H1 (cell line): ENCODE measurements around the gene TCAP. TPM values are rescaled to one million over a fixed set of nuclear protein-coding genes. Genes with fewer than 3 reads are reported as not detected.

ENCODE experiments used
- GTF2F1 ChIP-seq: IDR thresholded peaks from 2 replicates; pipeline ENCODE4 v1.6.1; 2012; ENCODE audit warnings: low read depth, low read length, improper control_type of control experiment, borderline replicate concordance
- JUN ChIP-seq: IDR thresholded peaks from 2 replicates; pipeline ENCODE4 v1.6.1; 2011; ENCODE audit warnings: low read depth, mild to moderate bottlenecking, improper control_type of control experiment, low read length
- JUND ChIP-seq: IDR thresholded peaks from 2 replicates; pipeline ENCODE4 v1.6.1; 2011; ENCODE audit warnings: mild to moderate bottlenecking, improper control_type of control experiment, low read length
- KDM1A ChIP-seq: fragments of 200-600, 300-600 bp; sonication (generic); IDR thresholded peaks from 2 replicates; pipeline ENCODE4 v1.7.1; 2016; ENCODE audit warnings: mild to moderate bottlenecking, low read length, borderline replicate concordance
- RAD21 ChIP-seq, 2 experiments: IDR thresholded peaks in 1 of 2; conservative IDR thresholded peaks in 1 of 2; 2 replicates each; pipeline ENCODE4 v1.6.1; 2011; ENCODE audit warnings: low read depth in 2 of 2, low read length in 2 of 2, improper control_type of control experiment in 1 of 2, inconsistent platforms in 1 of 2, mild to moderate bottlenecking in 1 of 2, moderate library complexity in 1 of 2
- SP2 ChIP-seq: IDR thresholded peaks from 2 replicates; pipeline ENCODE4 v1.6.1; 2012; ENCODE audit warnings: mild to moderate bottlenecking, low read length, inconsistent platforms
- polyA plus RNA-seq, 7 experiments: library from polyadenylated mRNA; depleted of rRNA in 3 of 7; stranded (reverse) in 5 of 7; unstranded in 2 of 7; fragments of >200 nt in 5 of 7; fragments of 200-250 nt in 2 of 7; gene quantifications; 1 replicate in 5 of 7; 2 replicates in 1 of 7; 4 replicates in 1 of 7; pipeline versions ENCODE4 v1.2.1 to v1.2.3, GENCODE V29; 2011 to 2013; ENCODE audit warnings: missing spikeins in 2 of 7, mixed read lengths in 2 of 7
- total RNA-seq: library from RNA; stranded (reverse); fragmentation: NEBNext Ultra II Directional; extraction: Animal tissue kit (Norgen Biotek cat#: 25700); gene quantifications from 2 replicates; pipeline ENCODE4 v1.2.1, GENCODE V29; 2021
- TF ChIP-seq, protein P1 (sequence below): fragments of 300-600 bp; sonication (generic); IDR thresholded peaks from 2 replicates; pipeline ENCODE4 v1.7.1; 2012; ENCODE audit warnings: low read length, moderate library complexity, mild to moderate bottlenecking, inconsistent platforms; ENCODE audit not compliant: insufficient replicate concordance
- TF ChIP-seq, protein P2 (sequence below), 3 experiments: IDR thresholded peaks; 1 replicate in 2 of 3; 2 replicates in 1 of 3; pipeline versions ENCODE4 v1.5.1 to v1.6.1; 2011; ENCODE audit warnings: low read length in 3 of 3, mild to moderate bottlenecking in 3 of 3, inconsistent platforms in 2 of 3, low read depth in 1 of 3, moderate library complexity in 1 of 3; ENCODE audit not compliant: insufficient read depth in 1 of 3; ENCODE audit errors: control extremely low read depth in 1 of 3

The TCAP gene
- total and polyA plus RNA-seq, 2 of the 8 experiments (the other 6 are each of a cell fraction or from before 2014, with no cell fraction given) = 0.82 to 1.4 TPM

DNA sequence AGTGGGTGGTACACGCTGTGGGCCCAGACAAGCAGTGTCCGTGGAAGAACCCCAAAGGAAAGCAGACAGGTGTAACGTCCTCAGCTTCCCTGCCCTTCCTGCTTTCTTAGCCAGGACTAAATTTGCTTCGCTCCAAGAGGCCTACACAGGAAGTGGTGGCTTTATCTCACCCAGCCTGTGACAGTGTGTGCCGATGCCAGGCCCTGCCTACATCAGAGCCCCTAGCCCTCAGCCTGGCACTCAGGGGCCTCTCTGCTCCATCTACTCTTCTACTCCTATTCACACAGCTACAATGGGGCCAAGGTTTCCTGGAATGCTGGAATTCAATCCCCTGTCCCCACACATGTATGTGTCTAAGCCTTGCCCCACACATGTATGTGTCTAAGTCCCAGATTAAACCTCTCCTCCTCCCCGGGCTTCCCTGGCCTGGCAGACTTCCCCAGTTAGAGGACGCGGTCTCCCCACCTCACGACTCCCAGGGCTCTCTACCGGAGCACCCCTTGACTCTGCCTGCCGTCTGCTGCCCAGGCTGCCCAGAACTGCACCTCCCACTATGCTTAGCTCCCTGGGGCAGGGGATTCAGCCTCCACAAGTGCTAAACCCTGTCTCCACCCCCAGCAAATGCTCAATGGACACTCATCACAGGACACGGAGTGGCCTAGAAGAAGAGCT is 14.5 kb downstream of the TCAP start (continued):
- TF ChIP-seq, protein P1, sequence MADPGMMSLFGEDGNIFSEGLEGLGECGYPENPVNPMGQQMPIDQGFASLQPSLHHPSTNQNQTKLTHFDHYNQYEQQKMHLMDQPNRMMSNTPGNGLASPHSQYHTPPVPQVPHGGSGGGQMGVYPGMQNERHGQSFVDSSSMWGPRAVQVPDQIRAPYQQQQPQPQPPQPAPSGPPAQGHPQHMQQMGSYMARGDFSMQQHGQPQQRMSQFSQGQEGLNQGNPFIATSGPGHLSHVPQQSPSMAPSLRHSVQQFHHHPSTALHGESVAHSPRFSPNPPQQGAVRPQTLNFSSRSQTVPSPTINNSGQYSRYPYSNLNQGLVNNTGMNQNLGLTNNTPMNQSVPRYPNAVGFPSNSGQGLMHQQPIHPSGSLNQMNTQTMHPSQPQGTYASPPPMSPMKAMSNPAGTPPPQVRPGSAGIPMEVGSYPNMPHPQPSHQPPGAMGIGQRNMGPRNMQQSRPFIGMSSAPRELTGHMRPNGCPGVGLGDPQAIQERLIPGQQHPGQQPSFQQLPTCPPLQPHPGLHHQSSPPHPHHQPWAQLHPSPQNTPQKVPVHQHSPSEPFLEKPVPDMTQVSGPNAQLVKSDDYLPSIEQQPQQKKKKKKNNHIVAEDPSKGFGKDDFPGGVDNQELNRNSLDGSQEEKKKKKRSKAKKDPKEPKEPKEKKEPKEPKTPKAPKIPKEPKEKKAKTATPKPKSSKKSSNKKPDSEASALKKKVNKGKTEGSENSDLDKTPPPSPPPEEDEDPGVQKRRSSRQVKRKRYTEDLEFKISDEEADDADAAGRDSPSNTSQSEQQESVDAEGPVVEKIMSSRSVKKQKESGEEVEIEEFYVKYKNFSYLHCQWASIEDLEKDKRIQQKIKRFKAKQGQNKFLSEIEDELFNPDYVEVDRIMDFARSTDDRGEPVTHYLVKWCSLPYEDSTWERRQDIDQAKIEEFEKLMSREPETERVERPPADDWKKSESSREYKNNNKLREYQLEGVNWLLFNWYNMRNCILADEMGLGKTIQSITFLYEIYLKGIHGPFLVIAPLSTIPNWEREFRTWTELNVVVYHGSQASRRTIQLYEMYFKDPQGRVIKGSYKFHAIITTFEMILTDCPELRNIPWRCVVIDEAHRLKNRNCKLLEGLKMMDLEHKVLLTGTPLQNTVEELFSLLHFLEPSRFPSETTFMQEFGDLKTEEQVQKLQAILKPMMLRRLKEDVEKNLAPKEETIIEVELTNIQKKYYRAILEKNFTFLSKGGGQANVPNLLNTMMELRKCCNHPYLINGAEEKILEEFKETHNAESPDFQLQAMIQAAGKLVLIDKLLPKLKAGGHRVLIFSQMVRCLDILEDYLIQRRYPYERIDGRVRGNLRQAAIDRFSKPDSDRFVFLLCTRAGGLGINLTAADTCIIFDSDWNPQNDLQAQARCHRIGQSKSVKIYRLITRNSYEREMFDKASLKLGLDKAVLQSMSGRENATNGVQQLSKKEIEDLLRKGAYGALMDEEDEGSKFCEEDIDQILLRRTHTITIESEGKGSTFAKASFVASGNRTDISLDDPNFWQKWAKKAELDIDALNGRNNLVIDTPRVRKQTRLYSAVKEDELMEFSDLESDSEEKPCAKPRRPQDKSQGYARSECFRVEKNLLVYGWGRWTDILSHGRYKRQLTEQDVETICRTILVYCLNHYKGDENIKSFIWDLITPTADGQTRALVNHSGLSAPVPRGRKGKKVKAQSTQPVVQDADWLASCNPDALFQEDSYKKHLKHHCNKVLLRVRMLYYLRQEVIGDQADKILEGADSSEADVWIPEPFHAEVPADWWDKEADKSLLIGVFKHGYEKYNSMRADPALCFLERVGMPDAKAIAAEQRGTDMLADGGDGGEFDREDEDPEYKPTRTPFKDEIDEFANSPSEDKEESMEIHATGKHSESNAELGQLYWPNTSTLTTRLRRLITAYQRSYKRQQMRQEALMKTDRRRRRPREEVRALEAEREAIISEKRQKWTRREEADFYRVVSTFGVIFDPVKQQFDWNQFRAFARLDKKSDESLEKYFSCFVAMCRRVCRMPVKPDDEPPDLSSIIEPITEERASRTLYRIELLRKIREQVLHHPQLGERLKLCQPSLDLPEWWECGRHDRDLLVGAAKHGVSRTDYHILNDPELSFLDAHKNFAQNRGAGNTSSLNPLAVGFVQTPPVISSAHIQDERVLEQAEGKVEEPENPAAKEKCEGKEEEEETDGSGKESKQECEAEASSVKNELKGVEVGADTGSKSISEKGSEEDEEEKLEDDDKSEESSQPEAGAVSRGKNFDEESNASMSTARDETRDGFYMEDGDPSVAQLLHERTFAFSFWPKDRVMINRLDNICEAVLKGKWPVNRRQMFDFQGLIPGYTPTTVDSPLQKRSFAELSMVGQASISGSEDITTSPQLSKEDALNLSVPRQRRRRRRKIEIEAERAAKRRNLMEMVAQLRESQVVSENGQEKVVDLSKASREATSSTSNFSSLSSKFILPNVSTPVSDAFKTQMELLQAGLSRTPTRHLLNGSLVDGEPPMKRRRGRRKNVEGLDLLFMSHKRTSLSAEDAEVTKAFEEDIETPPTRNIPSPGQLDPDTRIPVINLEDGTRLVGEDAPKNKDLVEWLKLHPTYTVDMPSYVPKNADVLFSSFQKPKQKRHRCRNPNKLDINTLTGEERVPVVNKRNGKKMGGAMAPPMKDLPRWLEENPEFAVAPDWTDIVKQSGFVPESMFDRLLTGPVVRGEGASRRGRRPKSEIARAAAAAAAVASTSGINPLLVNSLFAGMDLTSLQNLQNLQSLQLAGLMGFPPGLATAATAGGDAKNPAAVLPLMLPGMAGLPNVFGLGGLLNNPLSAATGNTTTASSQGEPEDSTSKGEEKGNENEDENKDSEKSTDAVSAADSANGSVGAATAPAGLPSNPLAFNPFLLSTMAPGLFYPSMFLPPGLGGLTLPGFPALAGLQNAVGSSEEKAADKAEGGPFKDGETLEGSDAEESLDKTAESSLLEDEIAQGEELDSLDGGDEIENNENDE = no peak
- TF ChIP-seq, protein P2, sequence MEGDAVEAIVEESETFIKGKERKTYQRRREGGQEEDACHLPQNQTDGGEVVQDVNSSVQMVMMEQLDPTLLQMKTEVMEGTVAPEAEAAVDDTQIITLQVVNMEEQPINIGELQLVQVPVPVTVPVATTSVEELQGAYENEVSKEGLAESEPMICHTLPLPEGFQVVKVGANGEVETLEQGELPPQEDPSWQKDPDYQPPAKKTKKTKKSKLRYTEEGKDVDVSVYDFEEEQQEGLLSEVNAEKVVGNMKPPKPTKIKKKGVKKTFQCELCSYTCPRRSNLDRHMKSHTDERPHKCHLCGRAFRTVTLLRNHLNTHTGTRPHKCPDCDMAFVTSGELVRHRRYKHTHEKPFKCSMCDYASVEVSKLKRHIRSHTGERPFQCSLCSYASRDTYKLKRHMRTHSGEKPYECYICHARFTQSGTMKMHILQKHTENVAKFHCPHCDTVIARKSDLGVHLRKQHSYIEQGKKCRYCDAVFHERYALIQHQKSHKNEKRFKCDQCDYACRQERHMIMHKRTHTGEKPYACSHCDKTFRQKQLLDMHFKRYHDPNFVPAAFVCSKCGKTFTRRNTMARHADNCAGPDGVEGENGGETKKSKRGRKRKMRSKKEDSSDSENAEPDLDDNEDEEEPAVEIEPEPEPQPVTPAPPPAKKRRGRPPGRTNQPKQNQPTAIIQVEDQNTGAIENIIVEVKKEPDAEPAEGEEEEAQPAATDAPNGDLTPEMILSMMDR (IDR thresholded peaks at IDR 0.05; ENCODE audit: control extremely low read depth in 1 of 3, insufficient read depth in 1 of 3, low read depth in 1 of 3, low read length in 3 of 3) = no peak
- TF ChIP-seq GTF2F1 (no peak), RAD21 (IDR thresholded peaks at IDR 0.05 in 1 of 2, conservative IDR thresholded peaks at IDR 0.05 in 1 of 2; ENCODE audit: low read depth in 2 of 2, low read length in 2 of 2) (no peak), JUND (no peak), SP2 (no peak), JUN (no peak), KDM1A (no peak)
